A549 (cell line): ENCODE results near the gene RNF166. TPM values are rescaled to one million over a fixed set of nuclear protein-coding genes. Genes with fewer than 3 reads are reported as not detected.

ENCODE experiments used
- ATAC-seq, 2 experiments: fragments of 200-7000 bp in 1 of 2; fragments of >200 bp in 1 of 2; cut with Nextera tagmentation in 1 of 2; cut with Tn5 transposase in 1 of 2; 3 replicates each; pipeline versions ENCODE4 v1.8.0 to v1.9.1; 2018 to 2020; ENCODE audit warnings: mild to moderate bottlenecking in 1 of 2, moderate library complexity in 1 of 2
- CTCF ChIA-PET: fragments of 300-600 bp; sonication (Branson Sonifier 250); formaldehyde crosslinking; extraction: SDS; loops from one replicate; lab custom pipeline; 2021; ENCODE audit warnings: antibody characterized with exemption, inconsistent platforms; lab: Yijun Ruan, JAX
- POLR2A ChIA-PET: fragments of 350-600 bp; formaldehyde crosslinking; extraction: SDS; loops from one replicate; lab custom pipeline; 2021; ENCODE audit warnings: antibody characterized with exemption, inconsistent platforms; lab: Yijun Ruan, JAX
- DNase-seq, 2 experiments: peaks; one replicate each; pipeline versions ENCODE4 v3.0.0 to v3.0.0-alpha.2; 2011 to 2016; ENCODE audit warnings: low read depth in 1 of 2, low spot score in 1 of 2
- FAIRE-seq: peaks from 2 replicates; lab custom pipeline; 2011; peaks lifted over from hg19 to GRCh38; lab: Jason Lieb, UNC
- H3K27ac ChIP-seq, 2 experiments: fragments of >200 bp; sonication (Bioruptor Twin); formaldehyde crosslinking; 3 replicates each; pipeline ENCODE4 v1.5.1; 2016 to 2017
- H3K4me1 ChIP-seq: fragments of >200 bp; sonication (Bioruptor Twin); formaldehyde crosslinking; 3 replicates; pipeline ENCODE4 v1.6.1; 2016
- H3K4me2 ChIP-seq: fragments of >200 bp; sonication (Bioruptor Twin); formaldehyde crosslinking; 3 replicates; pipeline ENCODE4 v1.6.1; 2016
- H3K4me3 ChIP-seq: fragments of >200 bp; sonication (Bioruptor Twin); formaldehyde crosslinking; 3 replicates; pipeline ENCODE4 v1.5.1; 2016
- H3K9me3 ChIP-seq: fragments of >200 bp; sonication (Bioruptor Twin); formaldehyde crosslinking; 3 replicates; pipeline ENCODE4 v1.6.1; 2016
- ATOH8 ChIP-seq: fragments of 250-450 bp; sonication (Bioruptor Pico); IDR thresholded peaks from 2 replicates; pipeline ENCODE4 v1.5.0; 2020; ENCODE audit warnings: low read depth, mild to moderate bottlenecking, moderate library complexity
- CEBPB ChIP-seq, 2 experiments: fragments of >200 bp in 1 of 2; sonication (Bioruptor Twin) in 1 of 2; formaldehyde crosslinking in 1 of 2; IDR thresholded peaks; 2 replicates each; pipeline ENCODE4 v1.6.1; 2012 to 2016
- CTCF ChIP-seq: fragments of >200 bp; sonication (Bioruptor Twin); formaldehyde crosslinking; IDR thresholded peaks from 3 replicates; pipeline ENCODE4 v1.5.1; 2016
- EHMT2 ChIP-seq: fragments of 200-600 bp; sonication (generic); IDR thresholded peaks from 2 replicates; pipeline ENCODE4 v1.6.1; 2016; ENCODE audit warnings: antibody characterized with exemption, low read depth, mild to moderate bottlenecking, moderate library complexity
- ESRRA ChIP-seq: fragments of 150-350 bp; IDR thresholded peaks from 2 replicates; pipeline ENCODE4 v1.6.1; 2014; ENCODE audit warnings: mild to moderate bottlenecking, low read length, borderline replicate concordance
- FOSL2 ChIP-seq, 2 experiments: fragments of 450-650 bp in 1 of 2; fragments of >200 bp in 1 of 2; sonication (Bioruptor Twin) in 1 of 2; formaldehyde crosslinking; IDR thresholded peaks; 2 replicates each; pipeline versions ENCODE4 v1.5.0 to v1.6.1; 2016 to 2020; ENCODE audit warnings: mild to moderate bottlenecking in 1 of 2, moderate library complexity in 1 of 2
- HDAC2 ChIP-seq: fragments of 200-600 bp; sonication (generic); IDR thresholded peaks from 2 replicates; pipeline ENCODE4 v1.6.1; 2016
- HOXA7 ChIP-seq: fragments of 250-450 bp; sonication (Bioruptor Pico); IDR thresholded peaks from 2 replicates; pipeline ENCODE4 v1.5.0; 2020; ENCODE audit warnings: mild to moderate bottlenecking, moderate library complexity
- HOXB13 ChIP-seq: fragments of 250-450 bp; sonication (Bioruptor Pico); IDR thresholded peaks from 2 replicates; pipeline ENCODE4 v1.5.0; 2020; ENCODE audit warnings: low read depth, mild to moderate bottlenecking, moderate library complexity
- HOXB5 ChIP-seq: fragments of 250-450 bp; sonication (Bioruptor Pico); IDR thresholded peaks from 2 replicates; pipeline ENCODE4 v1.5.0; 2020; ENCODE audit warnings: mild to moderate bottlenecking, moderate library complexity
- KDM1A ChIP-seq: fragments of 200-600 bp; sonication (generic); IDR thresholded peaks from 2 replicates; pipeline ENCODE4 v1.6.1; 2016; ENCODE audit warnings: low read depth, mild to moderate bottlenecking
- KDM5A ChIP-seq: fragments of 200-600 bp; sonication (generic); IDR thresholded peaks from 2 replicates; pipeline ENCODE4 v1.6.1; 2016; ENCODE audit warnings: antibody characterized with exemption, mild to moderate bottlenecking
- MAX ChIP-seq: IDR thresholded peaks from 2 replicates; pipeline ENCODE4 v1.6.1; 2012
- MAZ ChIP-seq: fragments of 150-350 bp; IDR thresholded peaks from 2 replicates; pipeline ENCODE4 v1.6.1; 2014; ENCODE audit warnings: antibody characterized with exemption, low read depth, low read length, borderline replicate concordance
- NFE2L2 ChIP-seq: fragments of 150-350 bp; conservative IDR thresholded peaks from 2 replicates; pipeline ENCODE4 v1.6.1; 2014; ENCODE audit warnings: low read length
- NPAS2 ChIP-seq: fragments of 250-450 bp; sonication (Bioruptor Pico); IDR thresholded peaks from 2 replicates; pipeline ENCODE4 v1.8.0; 2022; ENCODE audit warnings: mild to moderate bottlenecking, moderate library complexity, borderline replicate concordance
- PBX3 ChIP-seq: IDR thresholded peaks from 2 replicates; pipeline ENCODE4 v1.6.1; 2012
- POLR2A ChIP-seq: IDR thresholded peaks from 2 replicates; pipeline ENCODE4 v1.6.1; 2012; ENCODE audit warnings: mild to moderate bottlenecking, low read length
- POLR2AphosphoS2 ChIP-seq: conservative IDR thresholded peaks from 2 replicates; pipeline ENCODE4 v1.6.1; 2012; ENCODE audit warnings: low read length, improper control_type of control experiment, inconsistent platforms
- REST ChIP-seq: fragments of 200-600 bp; sonication (generic); IDR thresholded peaks from 2 replicates; pipeline ENCODE4 v1.6.1; 2016; ENCODE audit warnings: antibody characterized with exemption, mild to moderate bottlenecking, moderate library complexity
- RFX5 ChIP-seq: fragments of 450-650 bp; IDR thresholded peaks from 2 replicates; pipeline ENCODE4 v1.7.1; 2014; ENCODE audit warnings: antibody characterized with exemption, mild to moderate bottlenecking, moderate library complexity
- SMC3 ChIP-seq: fragments of >200 bp; sonication (Bioruptor Twin); formaldehyde crosslinking; IDR thresholded peaks from 3 replicates; pipeline ENCODE4 v1.6.1; 2018; ENCODE audit warnings: inconsistent platforms
- SREBF2 ChIP-seq: fragments of 450-650 bp; IDR thresholded peaks from 2 replicates; pipeline ENCODE4 v1.6.1; 2014; ENCODE audit warnings: mild to moderate bottlenecking, moderate library complexity
- TP53 ChIP-seq: fragments of 250-450 bp; sonication (Bioruptor Pico); IDR thresholded peaks from 2 replicates; pipeline ENCODE4 v1.5.0; 2021; ENCODE audit warnings: mild to moderate bottlenecking, moderate library complexity
- ZFP36 ChIP-seq: fragments of 450-650 bp; IDR thresholded peaks from 2 replicates; pipeline ENCODE4 v1.6.1; 2014; ENCODE audit warnings: borderline replicate concordance; ENCODE audit not compliant: partially characterized antibody
- ZNF302 ChIP-seq: fragments of 250-450 bp; sonication (Bioruptor Pico); IDR thresholded peaks from 2 replicates; pipeline ENCODE4 v1.9.0; 2021; ENCODE audit warnings: inconsistent platforms, mild to moderate bottlenecking, moderate library complexity
- ZSCAN20 ChIP-seq: fragments of 250-450 bp; sonication (Bioruptor Pico); IDR thresholded peaks from 2 replicates; pipeline ENCODE4 v1.8.0; 2022; ENCODE audit warnings: mild to moderate bottlenecking, moderate library complexity
- WGBS: methylation state at CpG from one replicate; pipeline ENCODE4 v1.1.6; 2017; ENCODE audit errors: missing lambda C conversion rate; 5-methylcytosine and 5-hydroxymethylcytosine counted together
- polyA plus RNA-seq, 4 experiments: library from polyadenylated mRNA; depleted of rRNA in 3 of 4; stranded (reverse); fragments of >200 nt; fragmentation: RNase III in 1 of 4; extraction: RNeasy Plus Mini Kit Qiagen cat#74134 plus additional on column Dnase treatment in 1 of 4; gene quantifications; 2 replicates in 3 of 4; 3 replicates in 1 of 4; pipeline ENCODE4 v1.2.3, GENCODE V29; 2011 to 2017

RNF166 gene
- polyA plus RNA-seq, 2 of the 4 experiments (the other 2 are of a cell fraction), result 9.4 to 11.6 TPM

GRCh38 chr16:88726981-88727380 is 20.8 kb upstream of the RNF166 start:
- TF ChIP-seq SMC3 (no peak), HDAC2 (no peak), CTCF (no peak), CEBPB (IDR thresholded peaks at IDR 0.05) (no peak), KDM1A (no peak), KDM5A (no peak), ATOH8 (CRISPR knock-in tag) (no peak), RFX5 (no peak), POLR2A (no peak), POLR2AphosphoS2 (no peak), MAX (no peak), PBX3 (no peak), ZNF302 (CRISPR knock-in tag) (no peak), HOXA7 (CRISPR knock-in tag) (no peak), ZSCAN20 (CRISPR knock-in tag) (no peak), EHMT2 (no peak), SREBF2 (no peak), HOXB5 (CRISPR knock-in tag) (no peak)
- DNase-seq (no peak), ATAC-seq (no peak), FAIRE-seq (no peak)
- POLR2A ChIA-PET, result no interaction called here
- CTCF ChIA-PET, result interaction anchor here (0.7 to 9.1 kb wide), 3 partner anchors 9 to 20 kb away, joined by 3 to 105 read pairs (median 7); no protein-coding TSS in a partner anchor
- no peak overlapping the region for H3K4me3 ChIP-seq
- no peak overlapping the region for H3K4me2 ChIP-seq
- WGBS, result 97% methylated on average over 10 of the region's 28 CpGs
- peaks cover 10% of the 10 kb centered on the region for H3K4me1 ChIP-seq
- no peak overlapping the region for H3K27ac ChIP-seq
- H3K9me3 ChIP-seq, result no peaks in the 10 kb centered on the region

- H3K4me3 ChIP-seq, result no peak overlapping the region
- CTCF ChIA-PET, result interaction anchor here (0.7 to 9.1 kb wide), 3 partner anchors 9 to 19 kb away, joined by 3 to 105 read pairs (median 4); no protein-coding TSS in a partner anchor
- no peak for TF ChIP-seq HOXB13 (CRISPR knock-in tag)
- no peak for TF ChIP-seq POLR2A
- no peak for TF ChIP-seq CEBPB (IDR thresholded peaks at IDR 0.05)
- no peak for TF ChIP-seq RFX5
- no peak for ATAC-seq
- POLR2A ChIA-PET, result no interaction called here
- H3K4me2 ChIP-seq, result no peak overlapping the region
- WGBS, result 90% methylated on average over 7 of the region's 17 CpGs
- no peak for DNase-seq
- H3K9me3 ChIP-seq, result no peaks in the 10 kb centered on the region
- peaks cover 4% of the 10 kb centered on the region for H3K4me1 ChIP-seq
- no peak for FAIRE-seq
- H3K27ac ChIP-seq, result no peak overlapping the region
Measured at GRCh38 chr16:88726408-88726749, 20.2 kb upstream of the RNF166 start.

GRCh38 chr16:88725609-88726407 is 19.6 kb upstream of the RNF166 start:
- no peak for FAIRE-seq
- ATAC-seq, result peak; percentile 11 to 16; a peak in 4 of 6 replicates
- no peak overlapping the region for H3K4me2 ChIP-seq
- no peaks in the 10 kb centered on the region for H3K4me1 ChIP-seq
- DNase-seq, result no peak
- H3K27ac ChIP-seq, result no peak overlapping the region
- H3K4me3 ChIP-seq, result no peak overlapping the region
- H3K9me3 ChIP-seq, result no peaks in the 10 kb centered on the region
- 82% methylated on average over 17 of the region's 32 CpGs for WGBS
- POLR2A ChIA-PET, result no interaction called here
- CTCF ChIA-PET, result interaction anchor here (1.1 to 9.1 kb wide), 2 partner anchors 10 to 17 kb away, joined by 4 to 105 read pairs; no protein-coding TSS in a partner anchor
- TF ChIP-seq KDM5A (no peak), ZNF302 (CRISPR knock-in tag) (no peak), NPAS2 (CRISPR knock-in tag) (no peak), REST (no peak), ESRRA (no peak), TP53 (no peak), FOSL2 (IDR thresholded peaks at IDR 0.05) (no peak), FOSL2 (CRISPR knock-in tag; IDR thresholded peaks at IDR 0.05) (no peak), POLR2AphosphoS2 (no peak), ZFP36 (no peak), NFE2L2 (no peak), MAZ (no peak)
